A549 (cell line): ENCODE results near the gene TIMP3. TPM values are rescaled to one million over a fixed set of nuclear protein-coding genes. Genes with fewer than 3 reads are reported as not detected.

ENCODE experiments used
- ATAC-seq, 2 experiments: fragments of 200-7000 bp in 1 of 2; fragments of >200 bp in 1 of 2; cut with Nextera tagmentation in 1 of 2; cut with Tn5 transposase in 1 of 2; 3 replicates each; pipeline versions ENCODE4 v1.8.0 to v1.9.1; 2018 to 2020; ENCODE audit warnings: mild to moderate bottlenecking in 1 of 2, moderate library complexity in 1 of 2
- CTCF ChIA-PET: fragments of 300-600 bp; sonication (Branson Sonifier 250); formaldehyde crosslinking; extraction: SDS; loops from one replicate; lab custom pipeline; 2021; ENCODE audit warnings: antibody characterized with exemption, inconsistent platforms; lab: Yijun Ruan, JAX
- POLR2A ChIA-PET: fragments of 350-600 bp; formaldehyde crosslinking; extraction: SDS; loops from one replicate; lab custom pipeline; 2021; ENCODE audit warnings: antibody characterized with exemption, inconsistent platforms; lab: Yijun Ruan, JAX
- DNase-seq, 2 experiments: peaks; one replicate each; pipeline versions ENCODE4 v3.0.0 to v3.0.0-alpha.2; 2011 to 2016; ENCODE audit warnings: low read depth in 1 of 2, low spot score in 1 of 2
- FAIRE-seq: peaks from 2 replicates; lab custom pipeline; 2011; peaks lifted over from hg19 to GRCh38; lab: Jason Lieb, UNC
- H3K27ac ChIP-seq, 2 experiments: fragments of >200 bp; sonication (Bioruptor Twin); formaldehyde crosslinking; 3 replicates each; pipeline ENCODE4 v1.5.1; 2016 to 2017
- H3K4me1 ChIP-seq: fragments of >200 bp; sonication (Bioruptor Twin); formaldehyde crosslinking; 3 replicates; pipeline ENCODE4 v1.6.1; 2016
- H3K4me2 ChIP-seq: fragments of >200 bp; sonication (Bioruptor Twin); formaldehyde crosslinking; 3 replicates; pipeline ENCODE4 v1.6.1; 2016
- H3K4me3 ChIP-seq: fragments of >200 bp; sonication (Bioruptor Twin); formaldehyde crosslinking; 3 replicates; pipeline ENCODE4 v1.5.1; 2016
- H3K9me3 ChIP-seq: fragments of >200 bp; sonication (Bioruptor Twin); formaldehyde crosslinking; 3 replicates; pipeline ENCODE4 v1.6.1; 2016
- CBX2 ChIP-seq: fragments of 200-600 bp; sonication (generic); IDR thresholded peaks from 2 replicates; pipeline ENCODE4 v1.6.1; 2016; ENCODE audit warnings: low read depth, mild to moderate bottlenecking, borderline replicate concordance
- CBX8 ChIP-seq: fragments of 200-600 bp; sonication (generic); IDR thresholded peaks from 2 replicates; pipeline ENCODE4 v1.6.1; 2016
- EHF ChIP-seq: fragments of 250-450 bp; sonication (Bioruptor Pico); IDR thresholded peaks from 2 replicates; pipeline ENCODE4 v1.5.0; 2020; ENCODE audit warnings: mild to moderate bottlenecking
- EHMT2 ChIP-seq: fragments of 200-600 bp; sonication (generic); IDR thresholded peaks from 2 replicates; pipeline ENCODE4 v1.6.1; 2016; ENCODE audit warnings: antibody characterized with exemption, low read depth, mild to moderate bottlenecking, moderate library complexity
- EP300 ChIP-seq, 2 experiments: fragments of >200 bp; sonication (Bioruptor Twin); formaldehyde crosslinking; IDR thresholded peaks; 2 replicates in 1 of 2; 3 replicates in 1 of 2; pipeline ENCODE4 v1.6.1; 2016 to 2017
- FOSB ChIP-seq: fragments of 250-450 bp; sonication (Bioruptor Pico); IDR thresholded peaks from 2 replicates; pipeline ENCODE4 v1.5.0; 2020; ENCODE audit warnings: mild to moderate bottlenecking, moderate library complexity
- FOSL2 ChIP-seq, 2 experiments: fragments of 450-650 bp in 1 of 2; fragments of >200 bp in 1 of 2; sonication (Bioruptor Twin) in 1 of 2; formaldehyde crosslinking; IDR thresholded peaks; 2 replicates each; pipeline versions ENCODE4 v1.5.0 to v1.6.1; 2016 to 2020; ENCODE audit warnings: mild to moderate bottlenecking in 1 of 2, moderate library complexity in 1 of 2
- FOXS1 ChIP-seq: fragments of 250-450 bp; sonication (Bioruptor Pico); IDR thresholded peaks from 2 replicates; pipeline ENCODE4 v1.5.0; 2020; ENCODE audit warnings: mild to moderate bottlenecking, moderate library complexity
- GATA3 ChIP-seq: IDR thresholded peaks from 2 replicates; pipeline ENCODE4 v1.6.1; 2012; ENCODE audit warnings: borderline replicate concordance
- HES2 ChIP-seq: fragments of >200 bp; sonication (Bioruptor Twin); formaldehyde crosslinking; IDR thresholded peaks from 2 replicates; pipeline ENCODE4 v1.6.1; 2016
- HEYL ChIP-seq: fragments of 250-450 bp; sonication (Bioruptor Pico); IDR thresholded peaks from 2 replicates; pipeline ENCODE4 v1.8.0; 2021; ENCODE audit warnings: mild to moderate bottlenecking, moderate library complexity
- HOXB5 ChIP-seq: fragments of 250-450 bp; sonication (Bioruptor Pico); IDR thresholded peaks from 2 replicates; pipeline ENCODE4 v1.5.0; 2020; ENCODE audit warnings: mild to moderate bottlenecking, moderate library complexity
- JUNB ChIP-seq: fragments of >200 bp; sonication (Bioruptor Twin); formaldehyde crosslinking; IDR thresholded peaks from 2 replicates; pipeline ENCODE4 v1.6.1; 2016
- KDM5A ChIP-seq: fragments of 200-600 bp; sonication (generic); IDR thresholded peaks from 2 replicates; pipeline ENCODE4 v1.6.1; 2016; ENCODE audit warnings: antibody characterized with exemption, mild to moderate bottlenecking
- MAFK ChIP-seq: fragments of 450-650 bp; IDR thresholded peaks from 2 replicates; pipeline ENCODE4 v1.6.1; 2014; ENCODE audit not compliant: partially characterized antibody
- MYC ChIP-seq: IDR thresholded peaks from 2 replicates; pipeline ENCODE4 v1.6.1; 2012; ENCODE audit warnings: mild to moderate bottlenecking, inconsistent platforms, low read length, improper control_type of control experiment, borderline replicate concordance
- NPAS2 ChIP-seq: fragments of 250-450 bp; sonication (Bioruptor Pico); IDR thresholded peaks from 2 replicates; pipeline ENCODE4 v1.8.0; 2022; ENCODE audit warnings: mild to moderate bottlenecking, moderate library complexity, borderline replicate concordance
- PBX3 ChIP-seq: IDR thresholded peaks from 2 replicates; pipeline ENCODE4 v1.6.1; 2012
- POLR2AphosphoS2 ChIP-seq: conservative IDR thresholded peaks from 2 replicates; pipeline ENCODE4 v1.6.1; 2012; ENCODE audit warnings: low read length, improper control_type of control experiment, inconsistent platforms
- RAD21 ChIP-seq, 2 experiments: fragments of >200 bp in 1 of 2; sonication (Bioruptor Twin) in 1 of 2; formaldehyde crosslinking in 1 of 2; IDR thresholded peaks in 1 of 2; conservative IDR thresholded peaks in 1 of 2; 2 replicates in 1 of 2; 3 replicates in 1 of 2; pipeline ENCODE4 v1.6.1; 2012 to 2018; ENCODE audit warnings: inconsistent platforms in 1 of 2
- REST ChIP-seq: fragments of 200-600 bp; sonication (generic); IDR thresholded peaks from 2 replicates; pipeline ENCODE4 v1.6.1; 2016; ENCODE audit warnings: antibody characterized with exemption, mild to moderate bottlenecking, moderate library complexity
- RFX5 ChIP-seq: fragments of 450-650 bp; IDR thresholded peaks from 2 replicates; pipeline ENCODE4 v1.7.1; 2014; ENCODE audit warnings: antibody characterized with exemption, mild to moderate bottlenecking, moderate library complexity
- SMC3 ChIP-seq: fragments of >200 bp; sonication (Bioruptor Twin); formaldehyde crosslinking; IDR thresholded peaks from 3 replicates; pipeline ENCODE4 v1.6.1; 2018; ENCODE audit warnings: inconsistent platforms
- TFCP2L1 ChIP-seq: fragments of 250-450 bp; sonication (Bioruptor Pico); IDR thresholded peaks from 2 replicates; pipeline ENCODE4 v1.5.0; 2021; ENCODE audit warnings: mild to moderate bottlenecking
- ZNF302 ChIP-seq: fragments of 250-450 bp; sonication (Bioruptor Pico); IDR thresholded peaks from 2 replicates; pipeline ENCODE4 v1.9.0; 2021; ENCODE audit warnings: inconsistent platforms, mild to moderate bottlenecking, moderate library complexity
- WGBS: methylation state at CpG from one replicate; pipeline ENCODE4 v1.1.6; 2017; ENCODE audit errors: missing lambda C conversion rate; 5-methylcytosine and 5-hydroxymethylcytosine counted together
- polyA plus RNA-seq, 4 experiments: library from polyadenylated mRNA; depleted of rRNA in 3 of 4; stranded (reverse); fragments of >200 nt; fragmentation: RNase III in 1 of 4; extraction: RNeasy Plus Mini Kit Qiagen cat#74134 plus additional on column Dnase treatment in 1 of 4; gene quantifications; 2 replicates in 3 of 4; 3 replicates in 1 of 4; pipeline ENCODE4 v1.2.3, GENCODE V29; 2011 to 2017

The TIMP3 gene
- polyA plus RNA-seq, 2 of the 4 experiments (the other 2 are of a cell fraction): 1.4 to 1.7 TPM

DNA sequence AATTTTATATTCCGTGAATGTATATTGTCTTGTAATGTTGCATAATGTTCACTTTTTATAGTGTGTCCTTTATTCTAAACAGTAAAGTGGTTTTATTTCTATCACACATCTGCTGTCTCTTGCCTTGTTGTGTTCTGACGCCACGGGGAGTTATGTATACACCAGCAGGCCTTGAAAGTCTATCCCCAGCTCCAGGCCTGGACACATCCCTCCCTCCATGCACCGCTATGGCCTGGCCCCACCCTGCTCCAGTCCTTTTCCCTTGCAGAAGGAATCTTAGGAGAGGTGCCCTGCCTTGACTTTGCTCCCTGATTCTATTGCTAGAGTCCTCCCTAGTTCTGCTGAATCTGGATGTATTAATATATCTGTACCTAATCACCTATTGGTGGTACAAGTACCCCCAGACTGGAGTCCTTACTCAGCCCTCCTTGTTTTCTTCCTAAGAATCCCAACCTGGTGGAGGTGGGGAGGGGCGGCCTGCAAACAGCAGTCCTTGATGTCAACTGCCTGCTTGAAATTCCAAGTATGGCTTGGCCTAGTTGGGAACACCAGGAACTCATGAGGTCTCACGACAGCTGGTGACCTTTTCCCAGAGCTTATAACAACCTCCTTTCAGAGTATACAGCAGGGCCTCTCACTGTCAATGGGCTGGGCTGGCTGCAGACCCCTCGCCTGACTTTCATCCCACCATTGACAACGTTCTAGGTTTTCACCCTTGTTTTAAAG lies 61.6 kb downstream of the TIMP3 start:
- Histone ChIP-seq H3K4me3 (no peak overlapping the region), H3K4me2 (no peak overlapping the region), H3K27ac (no peak overlapping the region), H3K9me3 (no peaks in the 10 kb centered on the region), H3K4me1 (no peaks in the 10 kb centered on the region)
- 37% methylated on average over 7 of the region's 8 CpGs for WGBS
- DNase-seq (no peak), FAIRE-seq (no peak), ATAC-seq (no peak)
- no peak for TF ChIP-seq KDM5A
- no peak for TF ChIP-seq RFX5
- TF ChIP-seq REST: no peak
- no peak for TF ChIP-seq FOSL2 (IDR thresholded peaks at IDR 0.05)
- no peak for TF ChIP-seq FOSL2 (CRISPR knock-in tag; IDR thresholded peaks at IDR 0.05)
- TF ChIP-seq MAFK: no peak
- TF ChIP-seq CBX2: no peak
- TF ChIP-seq HES2: no peak
- no peak for TF ChIP-seq PBX3
- TF ChIP-seq RAD21 (conservative IDR thresholded peaks at IDR 0.05 in 1 of 2, IDR thresholded peaks at IDR 0.05 in 1 of 2): no peak
- TF ChIP-seq GATA3: no peak
- no peak for TF ChIP-seq HOXB5
- TF ChIP-seq POLR2AphosphoS2: no peak
- no peak for TF ChIP-seq EP300 (IDR thresholded peaks at IDR 0.05)
- TF ChIP-seq JUNB: no peak
- POLR2A ChIA-PET: no interaction called here
- CTCF ChIA-PET: no interaction called here

DNA sequence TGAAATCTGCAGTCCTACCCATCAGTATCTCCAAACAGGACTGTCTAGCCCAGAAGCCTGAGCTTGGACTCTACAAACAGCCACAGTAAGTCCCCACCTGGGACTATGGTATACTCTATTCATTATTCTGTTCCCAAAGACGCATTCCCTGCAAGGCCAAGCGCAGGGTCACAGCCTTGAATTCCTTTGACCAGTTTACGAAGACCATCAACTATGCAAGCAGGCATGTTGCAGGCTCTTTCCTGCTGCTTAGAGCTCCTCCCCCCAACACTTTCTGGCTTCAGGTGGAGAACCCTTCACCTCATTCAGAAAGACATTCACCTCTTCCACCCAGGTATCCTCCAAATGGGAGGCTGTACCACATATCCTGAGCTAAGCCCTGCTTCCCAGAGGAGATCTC lies 62.5 kb downstream of the TIMP3 start:
- FAIRE-seq: no peak
- DNase-seq: no peak
- no peak overlapping the region for H3K4me3 ChIP-seq
- ATAC-seq: no peak
- TF ChIP-seq MYC (no peak), EHF (no peak), NPAS2 (no peak), FOXS1 (CRISPR knock-in tag) (no peak), FOSL2 (IDR thresholded peaks at IDR 0.05) (no peak), FOSL2 (CRISPR knock-in tag; IDR thresholded peaks at IDR 0.05) (no peak), EHMT2 (no peak)
- ChIA-PET CTCF (no interaction called here), POLR2A (no interaction called here)
- H3K4me2 ChIP-seq: no peak overlapping the region
- H3K27ac ChIP-seq: no peak overlapping the region
- 17% methylated on average over 3 of the region's 3 CpGs for WGBS
- H3K4me1 ChIP-seq: no peaks in the 10 kb centered on the region
- H3K9me3 ChIP-seq: no peaks in the 10 kb centered on the region

DNA sequence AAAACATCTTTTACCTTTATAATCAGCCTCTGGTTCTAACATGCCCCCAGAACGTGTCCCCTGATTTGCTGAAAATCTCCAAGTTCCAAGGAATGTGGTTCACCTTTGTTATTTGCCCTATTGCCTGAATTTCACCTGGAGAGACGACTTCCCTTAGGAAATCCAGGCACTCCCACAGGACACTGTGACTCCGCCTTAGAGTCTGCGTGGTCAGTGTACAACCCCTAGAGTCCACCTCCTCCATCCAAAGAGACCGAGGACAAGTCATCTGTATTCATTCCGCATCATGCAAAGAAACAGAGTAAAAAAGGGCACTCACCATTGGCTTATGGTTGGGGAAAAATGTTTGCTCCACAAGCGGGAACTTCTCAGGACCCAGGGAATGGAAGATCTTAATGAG lies 63.1 kb downstream of the TIMP3 start:
- H3K4me2 ChIP-seq: no peak overlapping the region
- H3K4me1 ChIP-seq: no peaks in the 10 kb centered on the region
- WGBS: 19% methylated on average over 7 of the region's 7 CpGs
- H3K4me3 ChIP-seq: no peak overlapping the region
- no peak for DNase-seq
- no peak overlapping the region for H3K27ac ChIP-seq
- ChIA-PET CTCF (no interaction called here), POLR2A (no interaction called here)
- H3K9me3 ChIP-seq: no peaks in the 10 kb centered on the region
- TF ChIP-seq HEYL (CRISPR knock-in tag) (no peak), NPAS2 (no peak), TFCP2L1 (CRISPR knock-in tag) (no peak), MYC (no peak), SMC3 (no peak), FOSB (CRISPR knock-in tag) (no peak), CBX8 (no peak), GATA3 (no peak), POLR2AphosphoS2 (no peak), ZNF302 (CRISPR knock-in tag) (no peak), REST (no peak)
- FAIRE-seq: no peak
- ATAC-seq: no peak
